Skeletal muscle satellite cell (primary cell): ENCODE data around the gene KCNMB2.
A peak's percentile ranks its signal among the peaks of the same experiment; 100 is the strongest.

Source experiments
- H3K27me3 ChIP-seq: 2 replicates; pipeline ENCODE4 v1.7.0; 2013; ENCODE audit warnings: low read length; ENCODE audit not compliant: control insufficient read depth, insufficient read depth
- H3K36me3 ChIP-seq: 2 replicates; pipeline ENCODE4 v1.7.0; 2013; ENCODE audit warnings: mild to moderate bottlenecking, control low read depth, low read length; ENCODE audit not compliant: insufficient read depth
- H3K4me1 ChIP-seq: 2 replicates; pipeline ENCODE4 v1.7.0; 2013; ENCODE audit warnings: low read length; ENCODE audit not compliant: control insufficient read depth, insufficient read depth
- H3K4me2 ChIP-seq: 2 replicates; pipeline ENCODE4 v1.7.0; 2013; ENCODE audit warnings: mild to moderate bottlenecking, low read length
- H3K4me3 ChIP-seq: 2 replicates; pipeline ENCODE4 v1.7.0; 2013; ENCODE audit warnings: low read length
- H3K9ac ChIP-seq: 2 replicates; pipeline ENCODE4 v1.7.0; 2013; ENCODE audit warnings: mild to moderate bottlenecking, low read depth, low read length, moderate library complexity
- H3K9me3 ChIP-seq: replicated peaks from 2 replicates; pipeline ENCODE4 v1.7.0; 2013; ENCODE audit warnings: mild to moderate bottlenecking, control low read depth, low read length

KCNMB2 gene

DNA sequence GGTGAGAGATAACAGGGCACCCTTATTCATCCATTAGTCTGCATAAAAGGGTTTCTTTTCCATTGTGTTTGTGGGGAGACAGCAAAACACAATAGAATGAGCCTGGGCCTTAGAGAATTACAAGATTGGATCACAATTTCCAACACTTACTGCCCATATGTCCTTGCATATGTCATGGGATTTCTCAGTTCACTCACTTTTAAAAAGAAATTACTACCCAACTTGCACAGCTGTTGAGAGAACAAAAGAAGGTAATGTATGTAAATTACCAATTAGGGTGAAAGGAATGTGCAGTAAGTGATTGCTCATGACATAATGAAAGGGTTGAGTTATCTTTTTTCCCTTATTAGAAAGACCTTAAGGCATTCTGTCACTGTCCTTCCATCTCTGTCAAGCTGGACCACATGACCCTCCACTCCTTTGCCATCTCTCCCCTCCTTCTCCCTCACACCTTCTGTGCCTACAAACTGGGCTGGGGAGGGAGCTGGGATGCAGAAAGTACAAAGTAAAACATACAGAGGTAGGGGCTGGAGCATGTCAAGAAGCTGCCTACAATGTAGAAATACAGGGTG lies 291.1 kb downstream of the KCNMB2 start:
- Histone ChIP-seq H3K4me2 (no peak overlapping the region), H3K4me1 (peaks cover 10% of the 10 kb centered on the region), H3K4me3 (no peak overlapping the region), H3K27me3 (no peaks in the 10 kb centered on the region), H3K9me3 (no peaks in the 10 kb centered on the region), H3K36me3 (no peaks in the 10 kb centered on the region), H3K9ac (no peak overlapping the region)

DNA sequence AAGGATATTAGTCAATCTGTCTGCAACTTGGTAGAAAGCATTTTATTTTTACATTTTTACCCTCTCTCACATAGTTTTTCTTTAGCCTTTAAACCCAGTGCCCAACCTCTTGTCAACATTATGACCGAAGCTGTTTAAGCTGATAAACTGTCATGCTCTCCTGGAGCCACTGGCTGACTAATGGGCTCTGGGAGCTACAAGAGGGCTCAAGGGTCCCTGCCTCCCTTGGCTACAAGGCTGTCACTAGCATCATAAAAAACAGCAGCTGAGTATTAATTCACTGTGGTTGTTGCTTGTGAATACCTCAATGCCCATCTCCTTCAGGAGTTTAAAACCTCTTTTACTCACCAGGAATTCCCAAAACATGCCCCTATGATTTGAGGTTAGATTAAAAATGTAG lies 297.5 kb downstream of the KCNMB2 start:
- H3K36me3 ChIP-seq = no peaks in the 10 kb centered on the region
- H3K9ac ChIP-seq = no peak overlapping the region
- H3K27me3 ChIP-seq = no peaks in the 10 kb centered on the region
- no peaks in the 10 kb centered on the region for H3K4me1 ChIP-seq
- H3K9me3 ChIP-seq = no peaks in the 10 kb centered on the region
- H3K4me3 ChIP-seq = no peak overlapping the region
- no peak overlapping the region for H3K4me2 ChIP-seq

DNA sequence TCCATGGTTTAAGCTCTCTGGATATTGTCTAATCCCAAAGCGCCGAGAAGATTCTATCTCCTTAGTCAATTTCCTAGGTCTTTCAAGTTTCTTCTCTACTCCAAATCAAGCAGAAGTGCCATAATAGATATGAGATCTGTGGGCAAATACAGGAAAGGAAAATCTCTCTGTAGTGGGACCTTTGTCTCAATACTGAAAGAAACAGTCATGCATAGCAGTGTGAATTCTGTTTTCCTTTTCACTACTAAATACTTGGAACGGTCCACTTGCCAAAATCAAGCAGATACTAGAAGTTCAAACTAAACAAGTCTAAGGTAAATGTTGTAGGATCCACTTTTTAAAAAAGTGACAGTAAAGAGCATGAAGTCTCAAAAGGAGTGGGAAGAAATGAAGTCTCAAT lies 298.8 kb downstream of the KCNMB2 start:
- no peaks in the 10 kb centered on the region for H3K9me3 ChIP-seq
- no peak overlapping the region for H3K4me3 ChIP-seq
- no peak overlapping the region for H3K4me2 ChIP-seq
- no peak overlapping the region for H3K9ac ChIP-seq
- H3K36me3 ChIP-seq = no peaks in the 10 kb centered on the region
- H3K4me1 ChIP-seq = no peaks in the 10 kb centered on the region
- no peaks in the 10 kb centered on the region for H3K27me3 ChIP-seq

DNA sequence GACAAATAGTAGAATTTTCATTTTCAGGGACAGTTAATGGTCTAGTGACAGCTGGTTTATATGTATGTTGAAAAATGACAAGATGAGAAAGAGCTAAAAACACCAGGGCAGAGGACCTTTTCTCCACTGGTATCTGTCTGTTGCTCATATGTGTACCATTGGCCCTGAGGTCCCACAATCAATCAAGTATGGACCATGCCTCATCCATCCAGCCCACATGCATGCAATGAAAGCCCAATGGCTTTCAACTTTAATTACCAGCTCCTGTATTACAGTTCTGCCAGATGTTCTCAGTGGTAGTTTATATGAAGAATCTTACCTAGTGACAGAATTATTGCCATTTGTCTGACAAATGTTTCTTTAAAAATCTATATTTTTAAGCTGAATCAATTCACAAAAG lies 301.3 kb downstream of the KCNMB2 start:
- H3K9ac ChIP-seq = no peak overlapping the region
- H3K27me3 ChIP-seq = no peaks in the 10 kb centered on the region
- no peaks in the 10 kb centered on the region for H3K4me1 ChIP-seq
- H3K4me2 ChIP-seq = no peak overlapping the region
- no peak overlapping the region for H3K4me3 ChIP-seq
- H3K9me3 ChIP-seq = no peaks in the 10 kb centered on the region
- no peaks in the 10 kb centered on the region for H3K36me3 ChIP-seq

DNA sequence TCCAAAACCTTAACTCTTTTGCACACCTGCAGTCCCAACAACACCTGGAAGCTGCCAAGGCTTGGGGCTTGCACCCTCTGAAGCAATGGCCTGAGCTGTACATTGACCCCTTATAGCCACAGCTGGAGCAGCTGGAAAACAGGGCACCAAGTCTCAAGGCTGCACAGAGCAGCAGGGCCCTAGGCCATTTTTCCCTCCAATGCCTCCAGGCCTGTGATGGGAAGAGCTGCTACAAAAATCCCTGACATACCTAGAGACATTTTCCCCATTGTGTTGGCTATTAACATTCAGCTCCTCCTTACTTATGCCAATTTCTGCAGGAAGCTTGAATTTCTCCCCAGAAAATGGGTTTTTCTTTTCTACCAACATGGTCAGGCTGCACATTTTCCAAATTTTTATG lies 304.4 kb downstream of the KCNMB2 start:
- Histone ChIP-seq H3K4me3 (no peak overlapping the region), H3K9ac (no peak overlapping the region), H3K27me3 (no peaks in the 10 kb centered on the region), H3K36me3 (no peaks in the 10 kb centered on the region), H3K9me3 (no peaks in the 10 kb centered on the region), H3K4me2 (no peak overlapping the region), H3K4me1 (peaks cover 9% of the 10 kb centered on the region)

DNA sequence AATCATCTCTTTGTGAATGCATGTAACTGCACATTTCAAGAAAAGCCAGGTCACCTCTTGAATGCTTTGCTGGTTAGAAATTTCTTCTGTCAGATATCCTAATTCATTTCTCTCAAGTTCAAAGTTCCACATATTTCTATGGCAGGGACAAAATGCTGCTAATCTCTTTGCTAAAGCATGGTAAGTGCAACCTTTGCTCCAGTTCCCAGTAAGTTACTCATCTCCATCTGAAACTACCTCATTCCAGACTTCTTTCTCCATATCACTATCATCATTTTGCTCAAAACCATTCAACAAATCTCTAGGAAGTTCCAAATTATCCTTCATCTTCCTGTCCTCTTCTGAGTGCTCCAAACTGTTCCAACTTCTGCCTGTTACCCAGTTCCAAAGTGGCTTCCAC lies 304.8 kb downstream of the KCNMB2 start:
- H3K4me1 ChIP-seq = peaks cover 11% of the 10 kb centered on the region
- no peak overlapping the region for H3K9ac ChIP-seq
- H3K27me3 ChIP-seq = no peaks in the 10 kb centered on the region
- no peak overlapping the region for H3K4me3 ChIP-seq
- H3K9me3 ChIP-seq = no peaks in the 10 kb centered on the region
- H3K36me3 ChIP-seq = no peaks in the 10 kb centered on the region
- H3K4me2 ChIP-seq = no peak overlapping the region

DNA sequence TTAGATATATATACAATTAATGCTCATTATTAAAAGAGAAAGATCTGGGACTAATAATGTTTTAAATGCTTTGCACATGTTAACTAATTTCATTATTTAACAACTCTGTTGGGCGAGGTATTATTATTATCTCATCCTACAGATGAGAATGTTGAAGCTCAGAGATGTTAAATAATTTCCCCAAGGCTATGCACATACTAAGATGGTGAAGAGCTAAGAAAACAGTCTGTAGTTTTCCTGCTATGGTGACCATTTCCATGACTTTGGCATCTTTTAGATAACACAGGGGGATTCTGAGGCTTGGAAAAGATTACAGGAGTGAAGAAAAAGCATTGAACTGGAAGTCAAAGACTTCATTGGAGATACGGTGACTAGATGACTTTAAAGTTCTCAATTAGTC lies 308.7 kb downstream of the KCNMB2 start:
- H3K9me3 ChIP-seq = no peaks in the 10 kb centered on the region
- peak overlapping the region; percentile 25 for H3K9ac ChIP-seq
- H3K4me2 ChIP-seq = peak overlapping the region; percentile 61
- H3K4me1 ChIP-seq = peaks cover 28% of the 10 kb centered on the region
- peak overlapping the region; percentile 26 for H3K4me3 ChIP-seq
- H3K27me3 ChIP-seq = no peaks in the 10 kb centered on the region
- H3K36me3 ChIP-seq = no peaks in the 10 kb centered on the region

DNA sequence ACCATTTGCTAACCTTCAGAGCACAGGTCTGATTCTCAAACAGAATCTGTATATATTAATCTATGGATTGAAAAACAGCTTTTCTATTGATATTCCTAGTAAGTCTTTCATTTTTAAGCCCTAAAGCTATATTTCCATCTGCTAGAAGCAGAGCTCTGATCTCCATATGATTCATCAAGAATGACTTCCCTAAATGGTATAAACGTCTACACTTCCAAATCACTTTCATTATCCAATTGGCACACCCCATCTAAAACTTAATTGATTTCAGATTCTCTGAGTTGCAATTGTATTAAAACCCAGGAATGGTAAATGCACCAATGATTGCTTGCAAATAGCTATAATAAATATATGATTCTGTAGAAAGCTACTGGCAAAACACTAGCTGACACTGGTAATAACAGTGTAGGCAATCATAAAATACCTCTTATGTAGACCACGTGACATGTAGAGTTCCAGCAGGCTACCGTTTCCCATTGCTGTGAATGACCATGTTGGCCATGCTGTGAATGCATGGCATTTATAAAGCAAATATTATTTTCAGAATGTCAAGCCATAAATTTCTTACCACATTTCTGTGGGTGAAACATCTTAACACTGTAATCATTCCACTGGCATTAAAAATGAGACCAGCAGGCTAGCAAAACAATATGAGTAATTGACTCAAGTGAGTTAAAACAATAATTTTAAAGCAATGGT lies 309.3 kb downstream of the KCNMB2 start:
- H3K9me3 ChIP-seq = no peaks in the 10 kb centered on the region
- peaks cover 28% of the 10 kb centered on the region for H3K4me1 ChIP-seq
- no peaks in the 10 kb centered on the region for H3K36me3 ChIP-seq
- peak overlapping the region; percentile 26 for H3K4me3 ChIP-seq
- H3K4me2 ChIP-seq = peak overlapping the region; percentile 61
- H3K9ac ChIP-seq = peak overlapping the region; percentile 25
- no peaks in the 10 kb centered on the region for H3K27me3 ChIP-seq

DNA sequence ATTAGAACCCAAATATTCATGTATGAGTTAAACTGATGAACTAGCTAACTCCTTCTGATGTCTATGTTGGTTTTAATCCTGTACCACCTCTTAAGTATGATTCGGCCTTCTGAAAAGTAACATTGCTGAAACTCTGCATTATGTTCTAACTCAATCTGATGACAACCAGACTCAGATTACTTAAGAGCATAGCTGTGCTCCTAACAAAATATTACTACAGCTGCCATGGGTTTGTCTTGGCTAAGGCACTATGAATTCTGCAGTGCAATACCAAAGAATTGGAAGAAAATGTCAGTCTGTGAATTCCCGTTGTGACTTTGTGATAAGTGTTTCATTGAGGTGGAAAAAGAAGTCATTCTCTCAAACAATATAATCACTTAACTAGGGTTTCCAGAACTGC lies 311.0 kb downstream of the KCNMB2 start:
- no peaks in the 10 kb centered on the region for H3K36me3 ChIP-seq

DNA sequence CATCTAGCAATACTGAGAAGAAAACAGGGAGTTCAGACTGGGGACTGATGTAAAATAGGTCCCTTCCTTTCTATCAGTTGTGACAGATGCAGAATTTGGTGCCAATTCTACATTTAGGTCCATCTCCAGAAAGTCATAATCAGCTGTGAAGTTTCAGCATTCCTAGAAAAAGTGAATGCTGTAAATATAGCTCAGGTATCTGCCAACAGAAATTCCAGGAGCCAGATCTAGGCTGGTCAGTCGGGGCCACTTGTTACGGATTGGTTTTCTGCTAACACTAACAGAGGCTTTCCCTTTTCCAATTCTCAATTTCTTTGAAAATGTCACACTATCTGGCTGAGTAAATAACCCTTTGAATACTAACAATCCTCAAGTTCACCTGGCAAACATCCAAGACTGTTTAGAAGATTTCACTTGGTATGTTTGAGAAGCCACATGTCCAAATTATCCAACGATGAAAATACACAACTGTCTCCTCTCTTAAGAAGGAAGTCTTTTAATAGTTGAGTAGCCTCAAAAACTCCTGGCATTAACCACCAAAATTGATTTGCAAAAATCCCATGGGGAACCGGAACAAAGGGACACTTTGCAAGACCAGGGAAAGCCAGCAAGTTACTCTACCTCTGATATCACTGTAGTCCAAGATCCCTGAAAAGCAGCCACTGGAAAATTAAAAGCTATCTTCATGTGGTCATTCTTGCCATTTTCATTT lies 313.1 kb downstream of the KCNMB2 start:
- Histone ChIP-seq H3K9me3 (no peaks in the 10 kb centered on the region), H3K4me2 (no peak overlapping the region), H3K36me3 (no peaks in the 10 kb centered on the region), H3K9ac (no peak overlapping the region), H3K4me3 (no peak overlapping the region), H3K4me1 (peaks cover 28% of the 10 kb centered on the region), H3K27me3 (no peaks in the 10 kb centered on the region)

More for the DNA sequence above, 311.0 kb downstream of the KCNMB2 start:
- peak overlapping the region; percentile 48 for H3K9ac ChIP-seq
- no peaks in the 10 kb centered on the region for H3K27me3 ChIP-seq
- H3K4me1 ChIP-seq = peaks cover 28% of the 10 kb centered on the region
- peak overlapping the region; percentile 28 for H3K4me2 ChIP-seq
- no peaks in the 10 kb centered on the region for H3K9me3 ChIP-seq
- H3K4me3 ChIP-seq = no peak overlapping the region

DNA sequence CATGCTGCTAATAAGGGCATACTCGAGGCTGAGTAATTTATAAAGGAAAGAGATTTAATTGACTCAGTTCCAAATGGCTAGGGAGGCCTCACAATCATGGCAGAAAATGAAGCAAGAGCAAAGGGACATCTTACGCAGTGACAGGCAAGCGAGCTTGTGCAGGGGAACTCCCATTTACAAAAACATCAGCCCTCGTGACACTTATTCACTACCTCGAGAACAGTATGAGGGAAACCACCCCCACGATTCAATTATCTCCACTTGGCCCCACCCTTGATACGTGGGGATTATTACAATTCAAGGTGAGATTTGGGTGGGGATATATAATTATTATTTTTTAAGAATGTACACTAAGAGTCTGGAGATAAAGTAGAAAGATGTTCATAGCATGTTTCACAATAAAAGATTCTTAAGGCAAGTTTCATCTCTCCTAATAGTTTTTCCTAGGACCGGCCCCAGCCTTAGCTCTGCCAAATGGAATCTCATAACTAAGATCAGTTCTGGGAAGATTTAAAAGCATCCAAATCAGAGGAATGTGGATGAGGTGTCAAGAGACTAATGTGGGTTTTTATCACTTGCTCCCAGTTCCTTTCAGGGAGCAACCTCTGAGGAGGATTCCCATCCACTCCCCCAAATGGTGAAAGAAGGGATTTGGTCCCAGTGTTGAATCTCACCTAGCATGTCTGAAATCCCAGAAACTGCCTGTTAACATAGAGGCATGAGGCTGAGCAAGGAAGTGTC lies 314.4 kb downstream of the KCNMB2 start:
- no peak overlapping the region for H3K4me2 ChIP-seq
- H3K9me3 ChIP-seq = no peaks in the 10 kb centered on the region
- H3K4me3 ChIP-seq = no peak overlapping the region
- no peaks in the 10 kb centered on the region for H3K36me3 ChIP-seq
- peaks cover 19% of the 10 kb centered on the region for H3K4me1 ChIP-seq
- no peak overlapping the region for H3K9ac ChIP-seq
- no peaks in the 10 kb centered on the region for H3K27me3 ChIP-seq
